B cell (primary cell): ENCODE data around the gene OXTR.

Experiments
- EZH2 ChIP-seq: IDR thresholded peaks from 2 replicates; pipeline ENCODE4 v1.6.1; 2012; ENCODE audit warnings: borderline replicate concordance, low read depth, mild to moderate bottlenecking, moderate library complexity, low read length; ENCODE audit not compliant: insufficient read depth, poor library complexity, severe bottlenecking
- TF ChIP-seq, protein P1 (sequence below): fragments of 200-600 bp; IDR thresholded peaks from one replicate; pipeline ENCODE4 v1.8.0; 2022; ENCODE audit warnings: antibody characterized with exemption, mild to moderate bottlenecking

DNA sequence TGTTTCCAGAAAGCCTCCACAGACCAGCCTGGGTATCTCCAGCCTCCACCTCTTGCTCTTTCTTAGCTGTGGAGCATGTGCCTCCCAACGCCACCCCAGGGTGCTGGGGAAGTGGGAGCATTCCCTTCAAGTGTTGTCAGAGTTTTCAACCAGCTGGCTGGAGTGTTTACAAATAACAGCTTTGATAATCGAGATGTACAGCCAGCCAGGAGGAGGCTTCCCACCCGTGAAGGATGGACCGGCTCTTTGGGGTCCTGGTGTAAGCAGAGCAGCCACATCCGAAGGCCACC lies 8.5 kb upstream of the OXTR start:
- TF ChIP-seq, protein P1, sequence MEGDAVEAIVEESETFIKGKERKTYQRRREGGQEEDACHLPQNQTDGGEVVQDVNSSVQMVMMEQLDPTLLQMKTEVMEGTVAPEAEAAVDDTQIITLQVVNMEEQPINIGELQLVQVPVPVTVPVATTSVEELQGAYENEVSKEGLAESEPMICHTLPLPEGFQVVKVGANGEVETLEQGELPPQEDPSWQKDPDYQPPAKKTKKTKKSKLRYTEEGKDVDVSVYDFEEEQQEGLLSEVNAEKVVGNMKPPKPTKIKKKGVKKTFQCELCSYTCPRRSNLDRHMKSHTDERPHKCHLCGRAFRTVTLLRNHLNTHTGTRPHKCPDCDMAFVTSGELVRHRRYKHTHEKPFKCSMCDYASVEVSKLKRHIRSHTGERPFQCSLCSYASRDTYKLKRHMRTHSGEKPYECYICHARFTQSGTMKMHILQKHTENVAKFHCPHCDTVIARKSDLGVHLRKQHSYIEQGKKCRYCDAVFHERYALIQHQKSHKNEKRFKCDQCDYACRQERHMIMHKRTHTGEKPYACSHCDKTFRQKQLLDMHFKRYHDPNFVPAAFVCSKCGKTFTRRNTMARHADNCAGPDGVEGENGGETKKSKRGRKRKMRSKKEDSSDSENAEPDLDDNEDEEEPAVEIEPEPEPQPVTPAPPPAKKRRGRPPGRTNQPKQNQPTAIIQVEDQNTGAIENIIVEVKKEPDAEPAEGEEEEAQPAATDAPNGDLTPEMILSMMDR, result no peak
- TF ChIP-seq EZH2, result no peak
